Stimulated activated CD8-positive, alpha-beta memory T cell treated with anti-CD3 and anti-CD28 coated beads, Interleukin-4, amount 100 ng/mL, for 1 hour (primary cell): ENCODE data around the gene CPA4.

Source experiments
- DNase-seq, 2 donors: peaks; one replicate each; pipeline ENCODE4 v3.0.0-alpha.2; 2020; ENCODE audit warnings: low read depth in 2 of 2, low spot score in 1 of 2

CPA4 gene

GRCh38 chr7:130274983-130275591, 17.9 kb upstream of the CPA4 start:
- DNase-seq, result no peak

GRCh38 chr7:130275826-130276297, 17.1 kb upstream of the CPA4 start:
- DNase-seq, result no peak

GRCh38 chr7:130276796-130277762, 15.9 kb upstream of the CPA4 start:
- DNase-seq, result no peak

GRCh38 chr7:130277763-130278643, 15.0 kb upstream of the CPA4 start:
- no peak for DNase-seq

GRCh38 chr7:130278860-130279259, 14.1 kb upstream of the CPA4 start:
- DNase-seq, result no peak

- DNase-seq, result no peak
Measured at GRCh38 chr7:130279286-130279685, 13.7 kb upstream of the CPA4 start.

- DNase-seq, result no peak
Measured at GRCh38 chr7:130279906-130280305, 13.1 kb upstream of the CPA4 start.

- no peak for DNase-seq
Measured at GRCh38 chr7:130281260-130281659, 11.7 kb upstream of the CPA4 start.

- no peak for DNase-seq
Measured at GRCh38 chr7:130286881-130287280, 6.1 kb upstream of the CPA4 start.

GRCh38 chr7:130288168-130288567, 4.8 kb upstream of the CPA4 start:
- DNase-seq, result no peak

- DNase-seq, result no peak
Measured at GRCh38 chr7:130288829-130289228, 4.1 kb upstream of the CPA4 start.

GRCh38 chr7:130289478-130289877, 3.5 kb upstream of the CPA4 start:
- DNase-seq, result no peak

- no peak for DNase-seq
Measured at GRCh38 chr7:130290745-130291144, 2.2 kb upstream of the CPA4 start.

GRCh38 chr7:130293521-130293920, 560 bp downstream of the CPA4 start:
- DNase-seq, result no peak

GRCh38 chr7:130294314-130294713, 1.4 kb downstream of the CPA4 start:
- DNase-seq, result no peak

- no peak for DNase-seq
Measured at GRCh38 chr7:130296221-130296951, 3.4 kb downstream of the CPA4 start.

GRCh38 chr7:130297628-130298543, 4.9 kb downstream of the CPA4 start:
- no peak for DNase-seq

- no peak for DNase-seq
Measured at GRCh38 chr7:130298544-130299326, 5.8 kb downstream of the CPA4 start.

GRCh38 chr7:130299866-130300265, 6.9 kb downstream of the CPA4 start:
- no peak for DNase-seq
